GM18520 (cell line): Measurements from ENCODE around the gene PALLD.

Experiments used
- ATAC-seq: cut with Tn5 transposase; IDR thresholded peaks from one replicate; pipeline ENCODE4 v1.9.1; 2021; ENCODE audit not compliant: unreplicated experiment

The PALLD gene

DNA sequence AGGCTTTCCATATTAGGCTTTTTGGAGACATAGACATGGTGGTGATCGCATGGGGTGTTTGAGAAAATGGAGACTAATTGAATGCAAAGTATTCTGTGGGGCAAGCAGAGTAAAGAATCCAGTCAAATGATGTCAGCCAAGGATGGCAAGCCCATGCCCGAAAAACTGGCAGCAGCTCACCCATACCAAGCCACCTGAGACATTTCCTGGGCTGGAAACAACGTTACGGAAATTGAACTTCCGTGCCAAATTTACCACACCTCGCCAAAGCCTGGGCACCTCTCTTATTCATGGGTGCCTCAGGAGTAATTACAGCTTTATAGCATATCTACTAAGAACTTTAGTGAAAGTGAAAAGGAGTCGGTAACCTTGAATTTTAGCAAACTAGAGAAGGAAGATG is 346.8 kb downstream of the PALLD start:
- ATAC-seq = no peak

DNA sequence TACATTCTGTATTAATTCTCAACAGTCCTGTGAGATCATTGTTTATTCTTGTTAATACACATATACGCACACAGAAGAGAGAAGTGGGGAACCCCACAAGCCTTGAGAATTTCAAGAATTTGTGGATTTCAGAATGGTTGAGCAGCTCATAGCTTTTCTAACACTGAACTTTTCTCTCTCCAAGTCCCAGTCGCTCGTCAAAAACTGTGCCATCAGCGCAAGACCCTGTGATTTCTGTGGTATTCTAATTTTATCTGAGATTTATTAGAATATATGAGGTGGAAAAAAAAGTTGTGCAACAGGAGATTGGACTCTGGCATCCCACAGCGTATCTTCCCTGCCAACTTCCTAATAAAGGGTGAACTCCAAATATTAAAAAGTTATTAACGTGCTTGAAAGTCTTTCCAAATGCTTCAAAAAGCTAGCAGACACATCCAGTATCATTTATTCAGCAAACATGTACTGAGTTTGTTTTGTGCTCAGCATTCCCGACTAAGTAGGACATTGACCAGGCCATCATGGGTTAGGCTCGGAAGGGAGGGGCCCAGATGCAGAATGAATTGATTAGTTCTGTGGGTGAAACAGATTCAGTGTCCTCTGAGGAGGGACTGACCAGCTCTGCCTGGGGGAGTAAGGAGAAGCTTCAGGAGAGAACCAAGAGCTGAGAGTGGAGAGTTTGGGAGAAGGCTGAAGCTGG is 347.6 kb downstream of the PALLD start:
- no peak for ATAC-seq

DNA sequence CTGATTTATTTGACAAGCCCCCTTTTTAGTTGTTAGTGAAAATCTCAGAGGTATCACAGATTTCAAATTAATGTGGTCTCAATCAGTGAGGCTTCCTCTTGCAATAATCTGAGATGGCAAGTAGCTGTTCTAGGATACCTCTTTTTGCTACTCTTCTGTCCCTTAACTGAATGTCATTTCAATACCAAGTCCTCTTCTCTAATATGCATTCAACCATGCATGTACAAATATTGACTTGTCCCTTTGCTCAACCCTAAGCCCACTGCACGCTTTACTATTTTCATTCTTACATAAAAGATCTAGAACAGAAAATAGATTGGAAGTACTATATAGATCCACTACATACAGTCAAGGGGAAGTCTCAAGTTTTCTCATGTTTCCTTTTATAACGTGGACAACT is 349.0 kb downstream of the PALLD start:
- no peak for ATAC-seq

DNA sequence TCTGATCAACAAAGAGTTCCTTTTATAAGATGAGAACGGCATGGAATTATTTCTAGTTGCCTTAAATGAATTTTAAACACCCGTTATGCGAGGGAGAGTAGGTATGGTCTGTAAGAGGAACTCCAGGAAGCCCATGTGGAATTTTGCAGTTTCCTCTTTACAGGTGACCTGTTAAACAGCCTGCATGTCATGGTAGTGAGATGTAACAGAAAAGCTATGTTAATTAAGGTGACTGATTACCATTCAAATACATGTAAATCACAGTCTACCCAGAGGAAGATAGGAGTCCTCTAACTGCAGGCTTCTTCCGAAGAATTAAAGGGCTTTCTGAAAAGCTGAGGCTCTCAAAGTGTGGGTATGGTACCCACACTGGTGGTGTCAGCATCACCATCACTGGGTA is 349.6 kb downstream of the PALLD start:
- ATAC-seq = no peak

GRCh38 chr4:168847771-168848502 is 351.1 kb downstream of the PALLD start:
- ATAC-seq = no peak

GRCh38 chr4:168849030-168849675 is 352.3 kb downstream of the PALLD start:
- no peak for ATAC-seq

DNA sequence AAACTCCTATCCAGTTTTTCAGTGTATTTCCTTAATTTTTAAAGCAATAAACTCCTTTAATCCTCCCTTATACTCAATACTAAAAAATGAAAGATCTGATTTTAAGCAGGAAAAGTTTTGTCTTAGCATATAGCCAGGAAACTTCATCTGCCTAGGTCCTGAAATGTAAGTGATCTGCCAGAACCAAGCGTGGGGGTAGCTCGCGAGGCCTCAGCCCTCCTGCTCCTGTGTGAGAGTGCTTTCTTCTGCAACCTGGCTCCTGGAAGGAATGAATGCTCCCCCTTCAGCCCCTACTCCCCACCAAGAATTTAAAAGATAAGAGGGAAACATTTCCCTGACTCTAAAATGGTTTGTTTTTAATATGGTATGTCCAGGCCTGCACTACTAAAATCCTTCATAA is 353.1 kb downstream of the PALLD start:
- no peak for ATAC-seq

DNA sequence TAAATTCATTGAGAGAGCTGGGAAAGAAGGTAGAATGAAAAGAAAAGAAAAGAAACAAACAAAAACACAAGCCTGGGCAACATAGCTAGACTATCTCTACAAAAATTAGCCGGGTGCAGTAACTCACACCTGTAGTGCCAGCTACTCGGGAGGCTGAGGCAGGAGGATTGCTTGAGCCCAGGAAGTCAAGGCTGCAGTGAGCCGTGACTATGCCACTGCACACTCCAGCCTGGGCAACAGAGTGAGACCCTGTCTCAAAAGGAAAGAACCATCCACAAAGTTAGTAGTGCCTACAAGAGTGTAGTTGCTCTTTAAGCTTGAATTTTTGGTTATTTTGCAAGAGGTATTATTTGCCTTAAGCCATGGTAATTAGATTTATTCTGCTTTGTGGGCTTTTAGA is 355.5 kb downstream of the PALLD start:
- ATAC-seq = no peak

DNA sequence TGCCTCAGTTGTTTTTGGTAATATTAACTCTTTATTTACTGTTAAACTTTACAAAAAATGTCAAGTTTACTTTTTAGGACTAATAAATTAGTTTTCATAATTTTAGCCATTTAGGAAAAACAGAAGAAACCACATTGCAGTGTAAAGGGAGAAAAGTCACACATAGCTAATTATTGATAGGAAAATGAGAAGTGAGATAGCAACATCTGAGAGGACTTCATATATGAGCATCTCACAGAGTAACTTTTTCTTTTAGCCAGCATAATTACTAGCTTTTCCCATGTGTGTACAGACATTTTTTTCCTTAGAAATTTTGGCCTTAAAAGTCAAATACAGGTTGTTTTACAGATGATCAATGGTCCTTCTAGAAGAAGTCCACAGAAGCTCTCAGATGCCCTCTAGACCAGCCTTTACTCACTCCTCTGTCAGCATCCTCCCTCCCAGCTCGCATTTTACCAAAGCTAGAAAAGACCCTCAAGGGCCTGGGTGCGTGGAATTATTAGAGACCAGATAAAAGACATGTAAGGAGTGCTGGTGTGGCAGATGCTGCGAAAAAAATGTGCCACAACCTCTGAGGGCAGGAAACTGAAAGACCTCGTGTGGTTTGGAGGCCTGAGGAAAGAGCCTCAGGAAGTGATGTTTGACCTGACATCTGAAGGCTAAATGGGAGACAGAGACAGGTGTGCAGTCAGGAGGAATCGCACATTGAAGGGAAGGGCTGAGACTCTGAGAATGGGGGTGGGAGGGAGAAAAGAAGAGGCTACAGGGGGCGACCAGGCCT is 356.3 kb downstream of the PALLD start:
- ATAC-seq = no peak

DNA sequence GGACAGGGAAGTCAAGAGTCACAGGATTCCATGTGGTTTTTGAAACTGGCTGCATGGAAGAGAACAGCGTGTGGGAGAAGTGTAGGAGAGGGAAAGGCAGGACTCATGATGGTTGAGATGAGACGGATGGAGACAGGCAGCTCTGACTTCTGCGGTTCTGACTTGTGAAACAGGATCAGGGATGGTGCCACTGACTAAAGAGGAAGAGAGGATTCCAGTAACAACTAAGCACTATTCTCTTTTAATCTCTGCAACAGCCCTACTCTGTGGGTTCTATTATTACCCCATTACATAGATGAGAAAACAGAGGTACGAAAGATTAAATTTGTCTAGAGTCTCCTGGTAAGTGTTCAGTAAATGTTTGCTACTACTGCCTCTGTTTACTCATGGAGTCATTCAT is 356.9 kb downstream of the PALLD start:
- no peak for ATAC-seq

GRCh38 chr4:168854350-168854921 is 357.6 kb downstream of the PALLD start:
- no peak for ATAC-seq

- no peak for ATAC-seq
These were observed 359.5 kb downstream of the PALLD start for GRCh38 chr4:168856312-168856711.

DNA sequence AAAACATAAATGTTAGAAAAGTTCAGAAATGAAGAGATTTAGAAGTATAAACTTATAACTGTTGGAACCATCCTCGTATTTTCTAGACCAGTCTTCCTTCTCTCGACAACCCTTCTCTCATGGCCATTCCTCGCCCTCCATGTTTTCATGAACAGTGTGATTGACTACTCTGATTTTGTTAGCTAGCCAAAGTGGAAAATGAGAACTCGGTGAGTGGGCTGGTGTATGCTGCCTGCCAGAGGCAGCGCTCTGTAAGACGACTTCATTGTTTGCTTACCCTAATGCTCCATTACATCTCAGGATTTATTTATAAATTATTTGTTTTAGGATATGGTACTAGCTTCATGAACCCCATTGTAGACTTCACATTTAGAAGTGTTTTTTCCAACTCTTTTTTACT is 360.2 kb downstream of the PALLD start:
- no peak for ATAC-seq

DNA sequence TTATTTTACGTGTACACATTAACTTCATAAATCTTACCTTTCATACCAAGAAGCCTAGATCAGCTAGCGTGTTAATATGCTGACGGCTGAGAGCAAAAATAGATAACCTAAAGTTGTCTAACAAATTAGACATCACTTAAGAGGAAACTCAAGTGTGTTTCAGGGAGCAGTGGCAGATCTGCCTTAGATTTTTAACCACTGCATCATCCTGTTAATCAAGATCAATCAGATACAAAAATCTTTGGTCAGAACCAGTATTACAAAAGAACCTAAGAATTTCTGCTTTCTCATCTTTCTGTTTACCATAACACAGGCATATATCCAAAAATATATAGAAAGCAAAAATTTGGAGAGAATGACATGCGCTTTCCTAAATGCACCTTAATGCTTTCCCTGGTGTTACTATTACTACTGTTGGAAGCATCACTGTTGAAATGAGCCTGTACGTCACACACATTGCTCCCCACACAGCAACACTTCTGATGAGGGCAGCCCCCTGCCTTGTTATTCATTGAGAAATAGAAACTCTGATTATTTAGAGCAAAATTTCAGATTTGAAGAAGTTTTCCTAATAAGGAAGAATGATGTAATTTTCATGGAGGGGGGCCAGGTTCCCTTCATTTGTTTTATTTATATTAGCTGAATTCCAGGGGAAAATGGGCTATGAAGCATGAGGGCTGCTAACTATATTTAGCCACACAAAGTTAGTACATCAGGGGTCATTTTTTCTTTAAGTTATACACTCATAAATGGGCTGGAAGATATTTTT is 360.9 kb downstream of the PALLD start:
- no peak for ATAC-seq

- no peak for ATAC-seq
These were observed 362.2 kb downstream of the PALLD start for GRCh38 chr4:168859100-168859499.

- peak; percentile 93 for ATAC-seq
These were observed 363.2 kb downstream of the PALLD start for GRCh38 chr4:168859888-168860694.

- ATAC-seq = no peak
These were observed 364.0 kb downstream of the PALLD start for GRCh38 chr4:168860827-168861226.

DNA sequence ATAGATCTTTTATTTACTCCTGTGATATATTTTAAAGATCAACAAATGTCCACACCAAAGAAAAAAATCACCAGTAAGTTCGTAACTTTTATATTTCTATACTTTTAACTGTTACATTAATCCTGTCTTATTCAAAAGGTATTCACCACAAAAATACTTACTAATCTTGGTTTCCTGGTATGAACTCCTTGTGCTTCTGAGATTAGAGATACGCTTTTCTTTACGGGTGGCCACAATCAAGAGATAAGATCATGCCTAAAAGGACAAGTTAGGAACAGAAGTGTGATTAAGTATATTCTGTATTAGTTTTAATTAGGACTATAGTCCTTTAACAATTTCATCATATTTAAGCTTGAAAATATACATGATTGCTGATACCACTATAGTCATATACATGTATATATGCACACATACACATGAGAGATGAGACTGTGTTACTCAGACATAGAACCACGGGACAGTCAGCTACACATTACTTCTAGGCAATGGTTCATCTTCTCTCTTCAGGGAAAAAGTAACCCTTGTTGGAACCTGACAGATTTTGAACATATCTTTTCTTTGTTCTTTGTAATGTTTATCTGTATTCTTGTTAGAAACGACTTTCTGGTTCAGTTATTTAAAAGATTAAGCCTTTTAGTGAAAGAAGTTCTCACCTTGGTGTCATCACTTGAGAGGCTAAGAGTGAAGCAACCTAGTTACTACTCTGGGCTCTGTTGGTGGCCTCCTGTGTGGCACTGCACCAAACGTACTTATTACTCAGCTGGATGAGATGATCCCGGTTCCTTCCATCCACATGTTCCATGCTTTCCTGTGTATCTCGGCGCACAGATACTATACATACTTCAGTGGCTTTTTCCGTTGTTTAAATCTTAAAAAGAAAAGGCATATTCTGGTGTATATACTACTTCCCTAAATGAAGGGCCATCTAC is 367.1 kb downstream of the PALLD start:
- no peak for ATAC-seq
